ENCODE data around the gene PANX3. TPM values are rescaled to one million over a fixed set of nuclear protein-coding genes. Genes with fewer than 3 reads are reported as not detected.

Gene PANX3
- total RNA-seq, 2 donors from 2014 or later: not detected

Other genes with a start within 250 kb of the PANX3 start
- gene OR8B2, start 226.9 kb upstream of the PANX3 start, total RNA-seq: not detected
- not detected for gene OR8B3, start 212.4 kb upstream of the PANX3 start, total RNA-seq
- gene OR8B4, start 186.6 kb upstream of the PANX3 start, total RNA-seq: not detected
- not detected for gene OR8B8, start 165.7 kb upstream of the PANX3 start, total RNA-seq
- not detected for gene OR8B12, start 67.8 kb upstream of the PANX3 start, total RNA-seq
- gene OR8A1, start 41.4 kb upstream of the PANX3 start, total RNA-seq: not detected
- gene TBRG1, start 11.4 kb downstream of the PANX3 start, total RNA-seq: 10 to 100 TPM; 29.4 to 33.2 TPM
- 10 to 100 TPM in 1 of 2 donors, 1 to 10 TPM in 1; 7.6 to 12.3 TPM for gene SIAE, start 62.3 kb downstream of the PANX3 start, total RNA-seq
- gene SPA17, start 62.5 kb downstream of the PANX3 start, total RNA-seq: 1 to 10 TPM; 1.9 to 2.6 TPM
- gene NRGN, start 128.5 kb downstream of the PANX3 start, total RNA-seq: 10 to 100 TPM; 12.0 to 12.2 TPM
- gene VSIG2, start 140.8 kb downstream of the PANX3 start, total RNA-seq: not detected
- gene ESAM, start 150.9 kb downstream of the PANX3 start, total RNA-seq: 1 to 10 TPM in 1 of 2 donors, under 1 TPM in 1; 0.36 to 1.7 TPM
- 1 to 10 TPM; 3.6 to 8.4 TPM for gene MSANTD2, start 189.0 kb downstream of the PANX3 start, total RNA-seq